GM19372 (cell line): Measurements from ENCODE around the gene ADCY10.

Experiments used
- ATAC-seq: cut with Tn5 transposase; IDR thresholded peaks from one replicate; pipeline ENCODE4 v1.9.1; 2021; ENCODE audit warnings: mild to moderate bottlenecking, low read depth, moderate library complexity; ENCODE audit not compliant: unreplicated experiment

Gene ADCY10

GRCh38 chr1:167928457-167928852, 14.5 kb upstream of the ADCY10 start:
- ATAC-seq = no peak

DNA sequence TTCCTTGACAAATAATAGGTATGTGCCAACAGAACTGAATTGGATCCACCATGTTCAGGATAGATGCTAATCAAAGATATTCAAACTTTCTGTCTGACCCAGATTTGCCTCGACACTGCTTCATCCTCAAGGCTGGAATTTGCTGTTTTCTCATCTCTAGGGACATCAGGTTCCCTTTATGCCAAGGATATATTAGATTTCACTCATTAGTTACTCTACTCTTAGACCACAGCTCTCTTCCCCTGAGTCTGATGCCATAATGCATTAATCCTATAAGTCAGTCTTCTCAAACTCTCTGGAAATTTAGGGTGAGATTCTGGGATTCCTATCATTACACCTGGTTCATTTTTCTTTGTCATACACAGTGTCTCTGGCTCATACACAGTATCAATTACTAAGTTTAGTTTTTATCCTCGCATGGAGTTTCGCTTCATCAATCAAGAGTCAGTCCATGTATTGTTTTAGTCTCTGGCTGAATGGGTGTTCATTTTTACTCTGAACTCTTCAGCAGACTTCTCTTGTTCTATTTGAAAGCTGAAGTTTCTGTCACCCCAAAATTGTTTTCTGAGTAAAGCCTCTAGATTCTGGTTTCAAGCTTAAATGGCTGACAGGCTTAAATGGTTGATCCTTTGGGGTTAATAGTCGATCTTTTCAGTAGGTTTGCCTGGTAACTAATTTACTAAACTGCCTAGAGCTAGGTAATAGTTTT, 13.3 kb upstream of the ADCY10 start:
- ATAC-seq = no peak

GRCh38 chr1:167926486-167926997, 12.6 kb upstream of the ADCY10 start:
- no peak for ATAC-seq

DNA sequence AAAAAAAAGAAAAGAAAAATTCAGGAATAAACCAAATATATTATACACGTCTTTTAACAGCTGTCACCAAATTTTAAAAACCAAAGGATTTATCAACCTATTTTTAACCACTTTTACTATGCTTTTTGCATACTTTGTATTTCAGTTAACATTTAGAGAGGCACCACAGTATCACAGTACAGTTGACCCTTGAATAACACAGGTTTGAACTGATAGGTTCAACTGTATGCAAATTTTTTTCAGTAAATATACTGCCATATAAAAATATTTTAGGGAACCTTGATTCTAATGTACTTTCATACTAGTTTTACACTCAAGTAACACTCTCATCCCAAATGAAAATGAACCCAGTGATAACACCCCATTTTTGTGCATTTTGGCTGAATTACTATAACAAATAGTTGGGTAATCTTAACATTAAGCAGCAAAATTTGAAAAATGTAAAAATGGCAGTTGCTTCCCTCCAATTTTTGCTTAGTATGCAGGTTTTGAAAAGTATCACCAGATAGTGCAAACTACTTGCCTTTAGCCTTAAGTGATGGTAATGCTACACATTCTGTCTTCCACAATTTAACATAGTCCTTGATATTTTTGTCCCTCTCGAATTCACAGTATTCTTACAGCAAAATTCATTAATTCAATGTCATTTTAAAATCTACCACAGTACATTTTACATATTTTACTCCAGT, 10.8 kb upstream of the ADCY10 start:
- ATAC-seq = no peak

DNA sequence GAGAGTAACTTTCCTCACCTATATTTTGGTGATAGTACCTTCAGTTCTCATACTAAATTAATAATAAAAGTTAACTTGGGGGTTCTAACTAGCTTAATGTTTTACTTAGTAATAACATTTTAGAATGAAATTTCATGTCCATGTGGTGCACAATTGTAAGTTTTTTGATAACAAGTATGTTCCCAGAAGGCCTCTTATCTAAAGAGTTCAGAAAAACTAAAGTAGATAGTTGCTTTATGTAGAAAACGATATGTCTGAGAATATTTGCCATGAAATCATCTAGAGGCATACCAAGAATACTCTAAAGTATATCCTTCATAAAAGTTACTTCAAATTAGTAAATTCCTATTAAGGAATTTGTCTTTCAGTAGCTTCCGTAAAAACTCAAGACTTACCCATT, 10.2 kb upstream of the ADCY10 start:
- ATAC-seq = no peak

- ATAC-seq = no peak
Measured at GRCh38 chr1:167923324-167924056, 9.6 kb upstream of the ADCY10 start.

DNA sequence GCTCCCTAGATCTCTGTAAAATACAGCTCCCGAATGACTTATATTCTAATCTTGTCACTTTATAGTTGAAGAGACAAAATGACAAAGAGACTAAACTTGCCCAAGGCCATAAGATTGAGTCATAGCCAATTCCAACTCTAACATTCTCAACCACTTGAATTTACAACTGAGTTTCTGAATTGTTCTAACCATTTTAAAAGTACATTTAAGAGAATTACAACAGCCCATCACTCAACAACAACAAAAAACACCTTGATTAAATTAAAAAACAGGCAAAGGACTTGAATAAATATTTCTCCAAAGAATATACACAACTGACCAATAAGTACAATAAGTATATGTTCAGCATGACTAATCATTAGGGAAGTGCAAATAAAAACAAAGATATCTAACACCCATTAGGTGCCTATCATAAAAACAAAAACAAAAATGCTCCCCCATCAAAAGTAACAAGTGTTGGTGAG, 8.7 kb upstream of the ADCY10 start:
- ATAC-seq = no peak

- ATAC-seq = no peak
Measured at GRCh38 chr1:167922023-167922422, 8.1 kb upstream of the ADCY10 start.

- no peak for ATAC-seq
Measured at GRCh38 chr1:167916766-167917511, 3.0 kb upstream of the ADCY10 start.

DNA sequence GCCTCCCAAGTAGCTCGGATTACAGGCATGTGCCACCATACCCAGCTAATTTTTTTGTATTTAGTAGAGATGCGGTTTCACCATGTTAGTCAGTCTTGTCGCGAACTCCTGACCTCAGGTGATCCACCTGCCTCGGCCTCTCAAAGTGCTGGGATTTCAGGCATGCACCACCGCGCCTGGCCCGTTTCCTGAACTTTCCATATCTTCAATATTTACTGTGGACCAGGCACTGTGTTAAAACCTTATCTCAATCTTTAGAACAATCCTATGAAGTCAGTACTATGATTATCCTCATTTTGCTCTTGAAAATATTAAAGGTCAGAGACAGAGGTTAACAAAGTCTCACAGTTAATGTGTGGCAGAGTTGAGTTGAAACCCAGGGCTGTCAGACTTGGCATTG, 1.6 kb upstream of the ADCY10 start:
- no peak for ATAC-seq

GRCh38 chr1:167912294-167912693, 1.6 kb downstream of the ADCY10 start:
- no peak for ATAC-seq

DNA sequence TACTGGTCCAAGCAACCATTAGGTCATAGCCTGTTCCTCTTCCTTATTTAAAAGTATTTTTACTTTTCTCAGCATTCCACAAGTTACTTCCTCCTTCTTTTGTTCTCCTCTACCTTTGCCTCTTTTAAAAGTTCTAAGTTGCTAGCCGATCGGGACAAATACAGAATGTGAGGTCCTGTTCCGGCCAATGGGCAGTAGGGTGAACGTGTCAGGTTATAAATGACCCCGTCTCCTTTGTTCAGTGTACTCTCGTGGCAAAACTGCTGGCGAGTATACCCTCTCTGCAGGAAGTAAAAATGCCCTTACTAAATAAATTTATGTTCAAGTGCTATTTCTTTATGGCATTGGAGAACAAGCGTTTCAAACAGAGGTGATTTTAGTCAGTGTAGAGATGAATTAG, 2.5 kb downstream of the ADCY10 start:
- ATAC-seq = no peak

- ATAC-seq = no peak
Measured at GRCh38 chr1:167910530-167910929, 3.4 kb downstream of the ADCY10 start.

- ATAC-seq = no peak
Measured at GRCh38 chr1:167909691-167910180, 4.2 kb downstream of the ADCY10 start.

DNA sequence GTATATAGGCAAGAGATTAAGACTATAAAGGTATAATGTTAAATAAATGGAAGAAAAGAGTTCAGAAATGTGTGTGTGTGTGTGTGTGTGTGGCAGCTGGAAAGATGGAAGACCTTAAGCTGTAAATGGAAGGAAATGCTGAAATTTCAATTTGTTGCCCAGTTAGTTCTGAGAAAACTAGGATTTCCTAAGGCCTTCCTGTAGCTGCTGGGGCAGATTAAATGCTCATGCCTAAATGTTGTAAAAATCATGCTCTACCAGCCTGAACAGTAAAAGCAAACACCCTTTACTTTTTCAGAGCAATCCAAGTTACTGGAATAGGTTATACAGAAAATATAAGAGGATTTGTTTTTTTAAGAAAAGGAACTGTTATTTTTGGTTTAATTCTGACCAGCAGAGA, 8.3 kb downstream of the ADCY10 start:
- ATAC-seq = no peak

- ATAC-seq = no peak
Measured at GRCh38 chr1:167905182-167905581, 8.8 kb downstream of the ADCY10 start.

DNA sequence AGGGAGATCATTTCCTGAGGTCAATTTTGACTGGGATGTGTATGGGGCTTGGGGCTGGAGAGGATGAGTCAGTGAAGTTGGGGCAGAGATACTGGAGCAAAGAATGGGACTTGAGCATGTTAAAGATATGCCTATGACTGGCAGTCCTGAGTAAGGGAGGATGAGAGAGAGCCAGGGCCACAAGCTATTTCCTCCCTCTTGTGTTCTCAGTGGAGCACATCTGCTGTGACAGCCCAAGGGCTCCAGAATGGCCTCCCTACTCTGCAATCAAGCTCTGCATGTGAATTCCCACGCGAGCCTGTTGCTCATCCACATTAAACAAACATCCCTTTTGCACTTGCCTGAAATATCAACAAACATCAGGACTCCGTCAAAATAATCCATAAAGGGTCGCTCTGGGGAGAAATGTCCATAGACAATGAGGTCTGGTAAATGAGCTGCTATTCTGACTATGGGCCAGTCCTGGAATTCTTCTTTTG, 9.2 kb downstream of the ADCY10 start:
- no peak for ATAC-seq

- no peak for ATAC-seq
Measured at GRCh38 chr1:167900907-167901306, 13.0 kb downstream of the ADCY10 start.

DNA sequence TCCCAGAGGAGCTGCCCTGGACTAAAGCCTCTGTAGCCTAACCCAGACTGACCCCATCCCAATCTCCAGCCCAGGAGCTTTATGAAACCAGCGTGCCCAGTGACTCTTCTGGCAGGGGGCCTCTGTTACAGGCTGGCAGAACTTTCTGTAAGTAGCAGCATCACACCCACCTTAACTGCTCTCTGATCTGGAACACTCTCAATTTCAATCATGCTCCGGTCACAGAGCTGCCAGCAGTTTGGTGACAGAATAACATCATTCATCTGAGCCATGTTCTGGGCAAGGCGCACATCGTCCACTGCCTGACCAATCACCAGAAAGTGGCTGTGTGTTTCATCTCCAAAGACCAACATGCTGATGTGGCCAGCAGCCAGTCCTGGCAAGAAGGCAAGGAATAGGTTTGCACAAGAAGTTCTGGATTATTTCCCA, 14.7 kb downstream of the ADCY10 start:
- ATAC-seq = no peak

DNA sequence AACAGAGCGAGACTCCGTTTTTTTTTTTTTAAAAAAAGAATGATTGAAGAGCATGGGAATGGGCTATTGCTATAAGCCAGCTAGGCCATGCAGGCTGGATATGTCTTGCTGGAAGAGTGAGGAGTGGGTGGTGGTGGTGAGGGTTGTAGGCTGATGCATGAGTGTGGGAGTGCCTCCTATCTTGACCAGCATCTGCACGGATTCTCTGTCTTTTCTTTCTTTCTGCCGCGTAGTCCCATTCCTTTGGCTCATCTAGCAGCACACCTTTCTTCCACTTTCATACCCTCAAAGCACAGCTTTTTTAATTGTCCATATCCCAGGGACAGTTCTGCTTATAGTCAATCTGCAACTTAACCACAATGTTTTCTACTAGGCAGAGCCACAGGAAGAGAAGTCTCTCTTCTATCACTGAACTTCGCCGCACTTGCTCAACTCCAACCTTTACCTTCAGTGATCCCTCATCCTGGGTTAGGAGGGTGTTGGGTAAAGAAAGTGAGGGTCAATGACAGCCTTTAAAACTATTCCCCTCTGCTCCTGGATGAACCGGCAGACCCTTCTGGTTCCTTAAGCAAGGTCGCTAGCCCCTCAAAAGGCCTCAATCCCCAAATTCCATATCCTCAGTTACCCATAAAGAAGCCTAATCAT, 15.2 kb downstream of the ADCY10 start:
- no peak for ATAC-seq
